ENCODE data around the gene TGFBRAP1. TPM values are rescaled to one million over a fixed set of nuclear protein-coding genes. Genes with fewer than 3 reads are reported as not detected.

TGFBRAP1 gene
- total and polyA plus RNA-seq, 9 of the 15 experiments (the other 6 are each of a cell fraction or from before 2014, with no cell fraction given): 3.7 to 18.0 (median 11.0) TPM

GRCh38 chr2:105215586-105216192 lies 113.8 kb downstream of the TGFBRAP1 start:
- CTCF ChIA-PET (ENCODE audit: low intra/inter-chr PET ratio): no interaction called here
- TF ChIP-seq REST (IDR thresholded peaks at IDR 0.05; ENCODE audit: borderline replicate concordance): no peak
- TF ChIP-seq REST (CRISPR knock-in tag; IDR thresholded peaks at IDR 0.05; ENCODE audit: low read depth): no peak
- TF ChIP-seq CBFA2T2 (conservative IDR thresholded peaks at IDR 0.05): no peak
- TF ChIP-seq HOMEZ (CRISPR knock-in tag; IDR thresholded peaks at IDR 0.05): no peak
- TF ChIP-seq MCM3 (IDR thresholded peaks at IDR 0.05): no peak
- TF ChIP-seq PML (IDR thresholded peaks at IDR 0.05; ENCODE audit: low read length): no peak
- no peak for TF ChIP-seq SRSF7 (optimal IDR thresholded peaks at IDR 0.05; ENCODE audit: low read depth, low read length)
- no peak for TF ChIP-seq MXD1 (CRISPR knock-in tag; IDR thresholded peaks at IDR 0.05; ENCODE audit: borderline replicate concordance, poor library complexity, severe bottlenecking)
- TF ChIP-seq HMGXB4 (CRISPR knock-in tag; IDR thresholded peaks at IDR 0.05): no peak
- no peak for TF ChIP-seq ZNF311 (CRISPR knock-in tag; IDR thresholded peaks at IDR 0.05)

More at GRCh38 chr2:105215586-105216192, 113.8 kb downstream of the TGFBRAP1 start:
- intact Hi-C loops (cut with micrococcal nuclease): no loop called here
- no peak overlapping the region for H3K4me2 ChIP-seq (ENCODE audit: insufficient read depth, low read length)
- no peak overlapping the region for H2AFZ ChIP-seq (ENCODE audit: low read depth, low read length)
- H3K27me3 ChIP-seq (ENCODE audit: control insufficient read depth in 2 of 2, insufficient read depth in 2 of 2, low read length in 2 of 2): peaks cover 9 to 29% of the 10 kb centered on the region in 2 experiments; a peak in 4 of 5 replicates
- ATAC-seq (no peak), DNase-seq (ENCODE audit: extremely low read depth in 1 of 4, low spot score in 3 of 4) (no peak), FAIRE-seq (no peak)
- in situ Hi-C loops (cut with MboI): no loop called here
- no peak overlapping the region for H3K9ac ChIP-seq (ENCODE audit: insufficient read depth in 1 of 2, low read depth in 2 of 2, low read length in 2 of 2)
- no TSS peak for BruUV-seq (replicated peaks)
- H3K4me1 ChIP-seq (replicated peaks in 1 of 2; ENCODE audit: control insufficient read depth in 2 of 2, insufficient read depth in 2 of 2, low read length in 2 of 2): no peaks in the 10 kb centered on the region; a peak in 1 of 5 replicates
- POLR2A ChIA-PET: no interaction called here
- H3K27ac ChIP-seq (ENCODE audit: extremely low read depth, low read depth, low read length): no peak overlapping the region
- H4K20me1 ChIP-seq (replicated peaks; ENCODE audit: control insufficient read depth, insufficient read depth, low read length): no peaks in the 10 kb centered on the region
- no peak overlapping the region for H3K4me3 ChIP-seq
- 3% methylated on average over 5 of the region's 5 CpGs for WGBS (ENCODE audit: insufficient coverage, low coverage, missing lambda C conversion rate)
- H3K36me3 ChIP-seq (ENCODE audit: control insufficient read depth, insufficient read depth, low read length): no peaks in the 10 kb centered on the region
- H3K9me1 ChIP-seq (ENCODE audit: control insufficient read depth, insufficient read depth, low read length): no peaks in the 10 kb centered on the region
- H3K79me2 ChIP-seq (ENCODE audit: control insufficient read depth, insufficient read depth, low read length): no peaks in the 10 kb centered on the region
- H3K9me3 ChIP-seq (replicated peaks; ENCODE audit: control insufficient read depth, insufficient read depth, low read depth, low read length): no peaks in the 10 kb centered on the region
